HL-60 (cell line): ENCODE measurements around the gene OR10H3.

Experiments
- DNase-seq, 2 experiments: peaks; one replicate each; pipeline ENCODE4 v3.0.0-alpha.2; 2010 to 2020; ENCODE audit warnings: low read depth in 1 of 2, low spot score in 1 of 2
- H3K27ac ChIP-seq: fragments of 250-450 bp; sonication (Bioruptor Pico); replicated peaks from 2 replicates; pipeline ENCODE4 v1.5.1; 2020; ENCODE audit warnings: mild to moderate bottlenecking, moderate library complexity
- H3K27me3 ChIP-seq: fragments of 250-450 bp; sonication (Bioruptor Pico); 2 replicates; pipeline ENCODE4 v1.5.1; 2021; ENCODE audit warnings: mild to moderate bottlenecking, moderate library complexity; ENCODE audit not compliant: insufficient read depth, poor library complexity, severe bottlenecking
- H3K4me3 ChIP-seq: replicated peaks from 2 replicates; pipeline ENCODE4 v1.5.1; 2011; ENCODE audit warnings: mild to moderate bottlenecking, control low read depth, low read length; ENCODE audit not compliant: insufficient read depth
- GABPA ChIP-seq: IDR thresholded peaks from 2 replicates; pipeline ENCODE4 v1.6.1; 2012; ENCODE audit warnings: low read depth
- POLR2AphosphoS5 ChIP-seq: IDR thresholded peaks from 2 replicates; pipeline ENCODE4 v1.6.1; 2012; ENCODE audit warnings: low read depth
- REST ChIP-seq: IDR thresholded peaks from 2 replicates; pipeline ENCODE4 v1.6.1; 2012; ENCODE audit warnings: low read depth; ENCODE audit not compliant: insufficient replicate concordance
- SPI1 ChIP-seq: IDR thresholded peaks from 2 replicates; pipeline ENCODE4 v1.6.1; 2012; ENCODE audit warnings: low read depth, mild to moderate bottlenecking, borderline replicate concordance
- TF ChIP-seq, protein P1 (sequence below): IDR thresholded peaks from one replicate; pipeline ENCODE4 v1.5.1; 2011; ENCODE audit warnings: low read length, control low read depth, inconsistent platforms; ENCODE audit not compliant: insufficient read depth

OR10H3 gene

DNA sequence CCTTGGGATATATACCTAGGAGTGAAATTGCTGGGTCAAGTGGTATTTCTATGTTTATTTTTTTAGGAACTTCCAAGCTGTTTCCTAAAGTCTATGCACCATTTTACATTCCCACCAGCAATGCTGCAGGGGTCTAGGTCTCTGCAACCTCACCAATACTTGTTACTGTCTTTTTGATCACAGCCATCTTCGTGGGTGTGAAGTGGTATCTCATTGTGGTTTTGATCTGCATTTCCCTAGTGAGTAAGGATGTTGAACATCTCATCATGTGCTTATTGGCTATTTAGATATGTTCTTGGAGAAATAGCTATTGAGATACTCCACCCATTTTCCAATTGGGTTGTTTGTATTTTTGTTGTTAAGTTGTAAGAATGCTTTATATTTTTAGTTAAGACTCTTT is 7.2 kb upstream of the OR10H3 start:
- no peak overlapping the region for H3K4me3 ChIP-seq

GRCh38 chr19:15732388-15732787 is 5.4 kb upstream of the OR10H3 start:
- Histone ChIP-seq H3K27me3 (no peaks in the 10 kb centered on the region), H3K27ac (no peak overlapping the region), H3K4me3 (no peak overlapping the region)
- TF ChIP-seq, protein P1, sequence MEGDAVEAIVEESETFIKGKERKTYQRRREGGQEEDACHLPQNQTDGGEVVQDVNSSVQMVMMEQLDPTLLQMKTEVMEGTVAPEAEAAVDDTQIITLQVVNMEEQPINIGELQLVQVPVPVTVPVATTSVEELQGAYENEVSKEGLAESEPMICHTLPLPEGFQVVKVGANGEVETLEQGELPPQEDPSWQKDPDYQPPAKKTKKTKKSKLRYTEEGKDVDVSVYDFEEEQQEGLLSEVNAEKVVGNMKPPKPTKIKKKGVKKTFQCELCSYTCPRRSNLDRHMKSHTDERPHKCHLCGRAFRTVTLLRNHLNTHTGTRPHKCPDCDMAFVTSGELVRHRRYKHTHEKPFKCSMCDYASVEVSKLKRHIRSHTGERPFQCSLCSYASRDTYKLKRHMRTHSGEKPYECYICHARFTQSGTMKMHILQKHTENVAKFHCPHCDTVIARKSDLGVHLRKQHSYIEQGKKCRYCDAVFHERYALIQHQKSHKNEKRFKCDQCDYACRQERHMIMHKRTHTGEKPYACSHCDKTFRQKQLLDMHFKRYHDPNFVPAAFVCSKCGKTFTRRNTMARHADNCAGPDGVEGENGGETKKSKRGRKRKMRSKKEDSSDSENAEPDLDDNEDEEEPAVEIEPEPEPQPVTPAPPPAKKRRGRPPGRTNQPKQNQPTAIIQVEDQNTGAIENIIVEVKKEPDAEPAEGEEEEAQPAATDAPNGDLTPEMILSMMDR = no peak
- TF ChIP-seq GABPA (no peak), REST (no peak), SPI1 (no peak), POLR2AphosphoS5 (no peak)
- DNase-seq = no peak

More for the DNA sequence above, 7.2 kb upstream of the OR10H3 start:
- Histone ChIP-seq H3K27me3 (no peaks in the 10 kb centered on the region), H3K27ac (no peak overlapping the region)
- TF ChIP-seq, protein P1 = no peak
- no peak for TF ChIP-seq REST
- TF ChIP-seq POLR2AphosphoS5 = no peak
- TF ChIP-seq SPI1 = no peak
- no peak for TF ChIP-seq GABPA
- DNase-seq = no peak

DNA sequence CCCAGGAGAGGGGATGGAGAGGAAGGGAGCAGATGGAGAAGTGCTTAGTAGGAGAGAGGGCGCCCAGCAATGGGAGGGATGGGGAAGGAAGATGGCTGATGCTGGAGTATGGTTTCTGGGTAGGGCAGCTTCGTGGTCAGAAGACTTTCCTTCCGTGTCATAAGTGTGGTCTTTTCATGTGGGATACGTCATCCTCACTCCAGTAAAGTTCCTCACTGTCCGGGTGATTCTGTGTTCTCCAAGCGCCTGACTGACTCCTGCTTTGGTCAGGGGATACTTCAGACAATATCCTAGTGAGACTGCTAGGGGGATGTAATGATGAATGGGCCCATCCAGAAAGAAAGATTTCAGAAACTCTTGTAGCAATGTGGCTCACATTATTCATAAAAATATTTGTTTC is 3.9 kb upstream of the OR10H3 start:
- peaks cover 3% of the 10 kb centered on the region for H3K27me3 ChIP-seq
- H3K27ac ChIP-seq = no peak overlapping the region
- no peak overlapping the region for H3K4me3 ChIP-seq
- TF ChIP-seq, protein P1 = no peak
- TF ChIP-seq POLR2AphosphoS5 (no peak), REST (no peak), GABPA (no peak), SPI1 (no peak)
- DNase-seq = no peak
